ENCODE measurements around the gene RNF115.
"Not testable (repeated sequence)": the region's sequence is repeated elsewhere in the genome, so short reads cannot be mapped to it uniquely, and the experiment has no call there.

DNA sequence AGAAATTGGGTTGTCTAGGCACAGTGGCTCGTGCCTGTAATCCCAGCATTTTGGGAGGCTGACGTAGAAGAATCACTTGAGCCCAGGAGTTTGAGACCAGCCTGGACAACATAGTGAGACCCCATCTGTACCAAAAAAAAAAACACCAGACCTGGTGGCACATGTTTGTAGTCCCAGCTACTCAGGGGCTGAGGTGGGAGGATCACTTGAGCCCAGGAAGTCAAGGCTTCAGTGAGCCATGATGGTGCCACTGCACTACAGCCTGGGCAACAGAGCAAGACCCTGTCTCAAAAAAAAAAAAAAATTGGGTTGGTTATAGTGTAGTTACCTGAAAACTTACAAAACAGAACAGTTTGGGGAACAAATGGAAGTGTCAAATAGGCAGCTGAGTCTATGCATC is 6.9 kb upstream of the RNF115 start:
- TF ChIP-seq, protein P1, sequence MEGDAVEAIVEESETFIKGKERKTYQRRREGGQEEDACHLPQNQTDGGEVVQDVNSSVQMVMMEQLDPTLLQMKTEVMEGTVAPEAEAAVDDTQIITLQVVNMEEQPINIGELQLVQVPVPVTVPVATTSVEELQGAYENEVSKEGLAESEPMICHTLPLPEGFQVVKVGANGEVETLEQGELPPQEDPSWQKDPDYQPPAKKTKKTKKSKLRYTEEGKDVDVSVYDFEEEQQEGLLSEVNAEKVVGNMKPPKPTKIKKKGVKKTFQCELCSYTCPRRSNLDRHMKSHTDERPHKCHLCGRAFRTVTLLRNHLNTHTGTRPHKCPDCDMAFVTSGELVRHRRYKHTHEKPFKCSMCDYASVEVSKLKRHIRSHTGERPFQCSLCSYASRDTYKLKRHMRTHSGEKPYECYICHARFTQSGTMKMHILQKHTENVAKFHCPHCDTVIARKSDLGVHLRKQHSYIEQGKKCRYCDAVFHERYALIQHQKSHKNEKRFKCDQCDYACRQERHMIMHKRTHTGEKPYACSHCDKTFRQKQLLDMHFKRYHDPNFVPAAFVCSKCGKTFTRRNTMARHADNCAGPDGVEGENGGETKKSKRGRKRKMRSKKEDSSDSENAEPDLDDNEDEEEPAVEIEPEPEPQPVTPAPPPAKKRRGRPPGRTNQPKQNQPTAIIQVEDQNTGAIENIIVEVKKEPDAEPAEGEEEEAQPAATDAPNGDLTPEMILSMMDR (IDR thresholded peaks at IDR 0.05; ENCODE audit: low read depth, low read length, missing input control), result not testable (repeated sequence)
- TF ChIP-seq GABPA (IDR thresholded peaks at IDR 0.05 in 1 of 2, conservative IDR thresholded peaks at IDR 0.05 in 1 of 2), result not testable (repeated sequence)
